AG08395 (cell line): ENCODE results near the gene RFC1.
"Not testable (repeated sequence)": the region's sequence is repeated elsewhere in the genome, so short reads cannot be mapped to it uniquely, and the experiment has no call there.

Experiments used
- DNase-seq: peaks from one replicate; pipeline ENCODE4 v3.0.0; 2012; ENCODE audit warnings: mixed read lengths, low spot score

Gene RFC1

DNA sequence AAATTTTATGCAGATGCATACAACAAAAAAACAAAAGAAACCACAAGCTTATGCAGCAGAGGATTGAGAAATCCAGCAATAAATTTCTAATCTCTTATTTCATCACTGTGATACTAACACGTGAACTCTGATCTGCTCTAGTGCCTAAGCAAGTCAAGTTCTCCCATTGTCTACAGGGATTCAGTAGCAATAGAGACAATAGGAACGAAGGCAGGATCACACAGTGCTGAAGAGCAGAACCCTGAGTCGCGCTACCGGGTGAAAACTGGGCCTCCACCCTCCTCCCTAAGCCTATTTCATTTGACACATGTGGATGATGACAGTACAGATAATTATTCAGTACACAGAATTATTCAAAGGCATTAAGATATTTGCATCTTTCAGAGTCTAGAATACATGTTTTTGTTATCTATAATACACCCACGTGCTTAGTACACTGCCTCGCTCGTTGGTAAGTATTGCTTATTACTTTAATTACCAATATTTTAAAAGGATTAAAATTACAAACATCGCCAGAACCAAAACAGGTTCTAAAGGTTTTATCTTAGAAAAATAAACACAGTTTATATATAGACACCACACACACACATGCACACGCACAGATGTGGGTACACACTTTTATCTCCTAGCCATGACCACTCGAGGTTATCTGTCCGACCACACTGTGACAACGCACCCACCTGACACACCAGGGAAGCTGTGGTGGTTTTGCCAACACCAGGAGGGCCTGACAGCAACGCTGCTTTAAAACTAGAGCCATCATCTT lies 60.1 kb downstream of the RFC1 start:
- DNase-seq = peak; percentile 3

DNA sequence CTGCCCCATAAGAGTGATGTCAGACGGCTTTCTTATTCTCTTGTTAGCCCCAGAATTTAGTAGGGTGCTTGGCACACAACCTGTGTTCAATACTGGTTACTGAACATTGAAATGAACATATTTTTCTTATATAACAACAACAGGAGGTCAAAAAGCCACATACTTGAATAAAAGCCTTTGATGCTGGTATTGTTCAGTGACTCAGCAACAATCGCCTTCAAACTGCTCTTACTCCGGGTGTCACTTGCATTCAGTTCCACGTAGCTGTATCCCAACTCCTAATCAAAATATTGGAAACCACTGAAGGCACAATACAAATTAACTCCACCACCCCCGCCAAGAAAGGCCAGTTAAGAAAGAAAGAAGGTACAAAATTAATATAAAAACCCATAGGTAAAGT lies 61.5 kb downstream of the RFC1 start:
- DNase-seq = no peak

GRCh38 chr4:39303871-39304270 lies 62.3 kb downstream of the RFC1 start:
- no peak for DNase-seq

DNA sequence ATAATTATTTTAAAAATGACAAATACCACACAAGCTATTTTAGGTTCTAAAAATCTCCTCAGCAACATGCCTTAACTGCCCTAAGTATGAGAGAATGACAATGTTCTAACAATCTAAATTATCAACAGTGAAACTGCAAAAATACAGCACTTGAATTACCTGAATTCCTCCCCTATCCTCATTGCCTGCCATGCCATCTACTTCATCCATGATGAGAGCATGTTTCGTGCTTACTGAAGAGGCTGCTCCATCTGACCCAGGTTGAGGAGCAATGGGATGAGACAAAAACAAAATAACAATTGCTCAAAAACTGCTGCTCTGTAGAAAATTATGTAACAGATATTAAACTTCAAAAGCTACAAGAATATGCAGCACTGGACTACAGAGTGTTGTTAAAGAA lies 63.3 kb downstream of the RFC1 start:
- no peak for DNase-seq

- no peak for DNase-seq
Measured at GRCh38 chr4:39295784-39296183, 70.4 kb downstream of the RFC1 start.

DNA sequence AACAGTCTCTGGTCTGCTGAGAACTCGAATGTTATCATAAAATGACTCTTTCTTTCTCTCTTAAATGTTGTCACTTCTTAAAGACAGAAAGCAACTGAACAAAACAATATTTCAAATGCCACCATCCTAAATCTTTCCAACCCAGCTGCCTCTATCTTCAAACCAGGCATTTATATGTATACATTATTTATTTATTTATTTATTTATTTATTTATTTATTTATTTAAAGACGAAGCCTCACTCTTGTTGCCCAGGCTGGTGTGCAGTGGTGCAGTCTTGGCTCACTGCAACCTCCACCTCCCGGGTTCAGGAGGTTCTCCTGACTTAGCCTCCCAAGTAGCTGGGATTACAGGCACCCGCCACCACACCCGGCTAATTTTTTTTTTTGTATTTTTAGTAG lies 73.7 kb downstream of the RFC1 start:
- not testable (repeated sequence) for DNase-seq

DNA sequence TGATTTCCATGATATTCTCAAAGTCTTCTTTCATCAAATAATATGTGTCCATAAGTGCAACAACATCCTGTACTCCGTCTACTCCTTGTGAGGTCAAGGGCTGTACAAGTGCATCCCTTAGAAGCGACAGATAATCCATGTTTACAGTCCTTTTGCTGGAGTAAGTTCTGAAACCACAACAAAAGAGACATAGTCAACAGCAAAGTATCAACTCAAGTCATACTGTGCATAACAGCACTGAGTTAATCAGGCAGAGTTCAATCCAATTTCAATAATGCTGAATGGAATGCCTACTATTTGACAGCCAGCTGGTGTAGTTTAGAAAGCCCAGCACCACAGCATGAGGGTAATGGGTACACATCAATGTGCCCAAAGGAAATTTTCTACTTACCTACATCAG lies 74.5 kb downstream of the RFC1 start:
- no peak for DNase-seq

DNA sequence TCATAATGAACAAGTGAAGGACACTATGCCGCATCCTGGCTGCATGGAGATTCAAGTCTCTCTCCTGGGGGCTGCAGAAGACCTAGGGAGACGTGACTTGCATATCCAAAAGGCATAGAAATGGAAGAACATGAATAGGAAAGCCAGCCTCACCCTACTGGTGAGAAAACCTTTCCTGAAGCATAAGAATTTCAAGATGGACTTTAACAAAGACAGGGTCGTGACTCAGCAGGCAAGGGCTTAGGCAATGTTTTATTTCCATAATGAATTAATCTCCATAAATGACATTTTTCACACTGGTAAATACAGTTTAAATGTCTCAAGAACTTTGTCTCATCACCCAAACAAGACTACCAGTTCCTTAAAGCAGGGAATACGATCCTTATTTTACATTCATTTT lies 78.9 kb downstream of the RFC1 start:
- DNase-seq = no peak

DNA sequence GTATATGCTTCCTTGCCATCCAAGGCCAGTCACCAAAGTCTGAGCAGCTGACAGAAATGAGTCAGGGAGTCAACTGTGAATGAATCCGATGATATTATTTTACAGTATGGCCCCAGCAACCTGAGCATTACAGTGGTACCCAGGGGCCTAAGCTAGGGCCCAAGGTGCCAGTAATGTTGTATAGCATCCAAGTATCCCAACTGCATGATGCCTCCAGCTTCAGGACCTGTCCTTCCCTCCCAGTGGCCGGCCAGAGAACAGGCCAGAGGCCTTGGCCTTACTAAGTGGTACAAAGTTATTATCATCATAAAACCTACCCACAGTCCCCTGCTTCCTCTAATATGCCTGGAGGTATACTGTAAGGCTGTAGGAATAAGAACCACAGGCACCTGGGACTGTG lies 79.9 kb downstream of the RFC1 start:
- DNase-seq = no peak

DNA sequence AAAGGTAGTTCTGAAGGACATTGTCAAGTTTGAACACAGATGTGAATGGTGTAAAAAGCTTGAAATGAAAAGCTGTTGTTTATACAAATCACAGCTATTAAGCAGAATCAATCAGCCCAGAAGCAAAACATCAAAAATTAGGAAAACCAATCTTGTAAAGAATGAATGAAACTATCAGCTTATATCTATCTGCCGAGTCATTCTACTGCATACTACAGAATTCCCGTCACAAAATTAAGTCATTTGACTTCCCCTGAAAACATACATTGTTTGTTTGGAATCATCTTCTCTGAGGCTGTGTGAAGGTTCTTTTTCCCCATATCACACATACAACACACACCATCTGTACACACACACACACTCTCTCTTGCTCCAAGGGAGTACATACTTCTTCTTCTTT lies 80.3 kb downstream of the RFC1 start:
- DNase-seq = no peak

- DNase-seq = no peak
Measured at GRCh38 chr4:39285111-39285795, 80.9 kb downstream of the RFC1 start.

DNA sequence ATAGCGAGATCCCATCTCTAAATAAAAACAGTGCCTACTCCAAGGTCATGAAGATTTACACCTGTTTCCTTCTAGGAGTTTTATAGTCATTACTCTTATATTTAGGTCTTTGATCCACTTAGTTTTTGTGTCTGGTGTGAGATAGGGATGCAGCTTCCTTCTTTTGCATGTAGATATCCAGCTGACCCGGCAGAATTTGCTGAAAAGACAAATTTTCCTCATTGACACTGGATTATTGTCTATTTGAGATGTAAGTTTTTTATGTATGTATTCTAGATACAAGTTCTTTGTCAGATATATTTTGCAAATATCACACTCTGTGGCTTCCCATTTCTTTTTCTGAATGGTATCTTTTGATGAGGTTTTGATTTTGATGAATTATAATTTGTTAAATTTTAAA lies 85.4 kb downstream of the RFC1 start:
- no peak for DNase-seq

DNA sequence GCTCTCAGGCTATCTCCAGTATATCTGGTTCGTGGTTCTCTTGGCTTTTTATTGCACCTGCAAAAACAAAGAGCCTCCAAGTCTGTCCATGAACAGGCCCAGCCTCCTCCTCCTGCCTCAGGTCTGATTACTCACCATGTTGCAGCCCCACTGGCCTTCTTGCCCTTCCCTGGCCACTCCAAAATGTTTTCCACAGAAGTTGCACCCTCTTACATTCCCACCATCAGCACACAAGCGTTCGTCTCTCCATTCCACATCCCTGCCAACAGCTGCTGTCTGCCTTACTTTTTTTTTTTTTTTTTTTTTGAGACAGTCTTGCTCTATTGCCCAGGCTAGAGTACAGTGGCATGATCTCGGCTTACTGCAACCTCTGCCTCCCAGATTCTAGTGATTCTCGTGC lies 86.7 kb downstream of the RFC1 start:
- DNase-seq = no peak

DNA sequence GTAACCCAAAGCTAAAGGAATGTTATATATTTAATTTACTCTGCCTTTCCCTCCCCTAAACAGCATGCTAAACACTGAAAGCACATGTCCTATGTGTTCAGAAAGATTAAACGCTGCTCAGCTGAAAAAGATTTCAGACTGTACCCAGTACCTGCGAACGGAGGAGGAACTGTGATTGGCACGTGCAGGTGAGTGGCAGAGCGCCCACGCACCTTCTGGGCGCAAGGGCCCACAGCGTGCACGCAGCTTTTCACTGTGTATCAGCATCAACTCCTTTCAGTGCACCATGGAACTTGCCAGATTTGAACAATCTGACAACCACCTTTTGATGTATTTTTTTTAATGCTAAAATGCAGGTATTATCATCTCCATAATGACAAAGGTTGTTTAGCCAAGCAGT lies 87.7 kb downstream of the RFC1 start:
- DNase-seq = no peak

DNA sequence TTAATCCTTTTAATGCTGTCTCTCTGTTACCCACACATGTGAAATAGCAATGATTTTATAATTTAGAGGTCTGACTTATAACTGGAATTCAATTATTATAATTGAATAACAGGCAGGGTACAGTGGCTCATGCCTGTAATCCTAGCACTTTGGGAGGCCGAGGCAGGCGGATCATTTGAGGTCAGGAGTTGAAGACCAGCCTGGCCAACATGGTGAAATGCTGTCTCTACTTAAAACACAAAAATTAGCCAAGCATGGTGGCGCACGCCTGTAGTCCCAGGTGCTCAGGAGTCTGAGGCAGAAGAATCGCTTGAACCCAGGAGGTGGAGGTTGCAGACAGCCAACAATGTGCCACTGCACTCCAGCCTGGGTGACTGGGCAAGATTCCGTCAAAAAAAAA lies 88.5 kb downstream of the RFC1 start:
- DNase-seq = not testable (repeated sequence)

GRCh38 chr4:39274503-39274902 lies 91.7 kb downstream of the RFC1 start:
- no peak for DNase-seq

- no peak for DNase-seq
Measured at GRCh38 chr4:39263895-39264294, 102.3 kb downstream of the RFC1 start.

DNA sequence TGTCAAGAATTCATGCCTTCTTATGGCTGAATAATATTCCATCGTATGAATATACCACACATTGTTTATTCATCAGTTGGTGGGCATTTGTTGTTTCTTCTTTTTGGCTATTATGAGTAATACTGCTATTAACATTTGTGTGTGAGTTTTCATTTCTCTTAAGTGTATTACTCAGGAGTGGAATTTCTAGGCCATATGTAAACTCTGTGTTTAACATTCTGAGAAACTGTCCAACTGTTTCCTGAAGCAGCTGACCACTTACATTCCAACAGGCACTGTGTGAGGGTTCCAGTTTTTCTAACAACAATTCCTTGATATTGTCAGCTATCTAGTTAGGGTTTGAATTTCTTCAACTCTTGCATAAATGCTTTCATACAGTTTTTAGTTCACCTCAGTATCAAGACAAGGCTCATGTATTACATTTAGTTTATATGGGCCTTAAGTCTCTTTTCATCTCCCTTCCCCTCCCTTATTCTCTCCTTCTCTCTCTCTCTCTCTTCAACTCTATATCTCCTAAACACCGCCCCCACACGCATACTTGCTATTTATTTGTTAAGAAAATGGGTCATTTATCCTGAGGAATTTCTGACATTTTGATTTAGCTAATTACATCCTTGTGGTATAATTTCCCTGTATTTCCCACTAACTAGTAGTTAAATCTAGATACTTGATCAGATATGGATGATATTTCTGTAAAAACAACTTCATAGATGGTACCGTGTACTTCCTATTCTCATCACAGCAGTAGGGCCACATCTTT lies 106.4 kb downstream of the RFC1 start:
- DNase-seq = no peak

GRCh38 chr4:39256436-39256835 lies 109.7 kb downstream of the RFC1 start:
- DNase-seq = no peak

- DNase-seq = no peak
Measured at GRCh38 chr4:39255871-39256270, 110.3 kb downstream of the RFC1 start.

- DNase-seq = peak; percentile 31
Measured at GRCh38 chr4:39255266-39255665, 110.9 kb downstream of the RFC1 start.

GRCh38 chr4:39243462-39243861 lies 122.7 kb downstream of the RFC1 start:
- DNase-seq = no peak
